Astrocyte of the hippocampus (primary cell): Measurements from ENCODE around the gene DDRGK1.
"Not testable (repeated sequence)": the region's sequence is repeated elsewhere in the genome, so short reads cannot be mapped to it uniquely, and the experiment has no call there.

Experiments used
- DNase-seq: peaks from one replicate; pipeline ENCODE4 v3.0.0; 2011; ENCODE audit warnings: low read depth, low spot score

Gene DDRGK1

DNA sequence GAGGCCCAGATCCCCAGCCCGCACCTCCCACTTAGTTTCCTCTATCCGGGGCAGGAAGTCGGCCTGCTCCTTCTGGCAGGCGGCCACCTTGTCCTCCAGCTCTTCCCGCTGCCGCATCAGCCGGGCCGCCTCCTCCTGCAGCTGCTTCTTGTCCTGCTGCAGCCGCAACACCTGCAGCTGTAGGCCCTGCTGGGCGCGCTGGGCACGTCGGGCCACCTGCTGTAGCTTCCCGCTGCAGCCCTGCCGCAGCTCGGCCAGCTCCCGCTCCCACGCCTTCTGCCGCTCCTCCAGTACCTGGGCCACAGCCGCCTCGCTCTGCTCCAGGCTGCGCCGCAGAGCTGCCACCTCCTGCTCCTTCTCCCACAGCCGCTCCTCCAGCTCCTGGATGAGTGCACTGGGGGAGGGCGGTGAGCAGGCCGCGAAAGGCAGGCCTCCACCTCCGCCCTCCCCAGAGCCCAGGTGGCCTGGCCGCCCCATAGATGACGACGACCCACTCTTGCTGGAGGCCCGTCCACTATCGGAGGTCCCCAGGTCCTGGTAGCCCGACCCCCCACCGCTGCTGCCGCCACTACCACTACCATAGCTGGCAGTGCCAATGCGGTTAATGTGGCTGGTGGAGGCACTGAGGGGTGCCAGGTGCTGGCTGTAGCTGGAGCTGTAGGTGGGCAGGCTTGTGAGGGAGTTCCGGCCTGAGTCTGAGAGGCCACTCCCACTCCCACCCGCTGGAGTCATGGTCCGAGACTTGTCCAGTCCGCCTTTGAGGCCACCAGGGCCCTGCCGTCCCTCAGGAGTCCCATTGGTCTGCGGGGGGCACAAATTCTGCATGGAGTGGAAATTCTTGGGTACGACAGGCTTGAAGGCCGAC, 38.8 kb downstream of the DDRGK1 start:
- no peak for DNase-seq

DNA sequence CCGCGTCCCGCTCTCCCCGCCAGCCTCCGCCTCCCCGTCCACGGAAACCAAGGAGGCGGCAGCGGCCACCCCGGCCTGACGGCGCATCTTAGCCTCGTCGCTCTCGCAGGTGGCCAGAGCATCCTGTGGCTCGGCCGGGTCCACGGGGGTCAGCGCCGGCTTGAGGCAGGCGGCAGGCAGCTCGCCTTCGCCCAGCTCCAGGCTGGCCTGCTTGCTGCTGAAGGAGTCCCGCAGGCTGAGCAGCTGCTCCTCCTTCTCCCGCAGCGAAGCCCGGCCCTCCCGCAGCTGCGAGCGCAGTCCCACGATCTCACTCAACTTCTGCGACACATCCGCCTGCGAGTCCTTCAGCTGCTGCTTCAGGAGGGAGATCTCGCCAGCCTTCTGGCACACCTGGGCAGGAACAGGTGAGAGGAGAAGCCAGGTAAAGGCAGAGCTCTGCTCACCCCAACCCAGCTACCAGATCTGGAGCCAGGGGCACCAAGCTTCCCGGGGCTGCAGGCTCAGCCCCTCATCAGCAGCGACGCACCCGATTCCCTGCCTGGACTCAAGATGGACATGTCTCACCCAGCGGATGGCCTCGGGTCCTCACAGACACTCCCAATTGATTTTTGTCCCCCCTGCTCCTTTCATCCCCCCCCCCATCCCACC, 39.6 kb downstream of the DDRGK1 start:
- no peak for DNase-seq

GRCh38 chr20:3164043-3164762, 40.3 kb downstream of the DDRGK1 start:
- DNase-seq = no peak

- no peak for DNase-seq
These were observed 41.1 kb downstream of the DDRGK1 start for GRCh38 chr20:3163099-3164042.

DNA sequence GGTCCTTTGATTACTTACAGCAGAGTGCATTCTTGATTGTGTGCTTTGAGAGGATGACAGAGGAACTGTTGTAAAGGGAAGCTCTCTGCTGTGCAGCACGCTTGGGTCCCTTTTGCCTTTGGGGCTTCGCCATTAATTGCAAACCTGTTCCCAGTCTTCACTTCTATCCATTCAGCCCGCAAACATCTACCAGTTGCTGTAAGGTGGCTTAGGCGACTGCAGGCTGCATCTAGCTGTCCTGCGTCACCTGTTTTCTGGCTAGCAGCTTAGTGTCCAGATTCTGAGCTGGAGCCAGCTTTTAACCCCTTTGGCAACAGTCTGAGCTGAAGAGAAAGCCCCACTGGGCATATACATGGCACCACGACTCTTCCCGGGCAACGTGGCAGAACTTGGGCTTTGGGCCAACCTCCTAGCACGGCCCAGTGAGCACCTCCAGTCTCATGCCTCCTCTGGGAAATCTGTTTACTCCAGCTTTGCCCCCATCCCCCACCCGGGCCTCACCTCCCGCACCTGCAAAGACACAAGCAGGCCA, 42.3 kb downstream of the DDRGK1 start:
- DNase-seq = no peak

- DNase-seq = no peak
These were observed 43.0 kb downstream of the DDRGK1 start for GRCh38 chr20:3161316-3162079.

- DNase-seq = no peak
These were observed 44.1 kb downstream of the DDRGK1 start for GRCh38 chr20:3160418-3160817.

DNA sequence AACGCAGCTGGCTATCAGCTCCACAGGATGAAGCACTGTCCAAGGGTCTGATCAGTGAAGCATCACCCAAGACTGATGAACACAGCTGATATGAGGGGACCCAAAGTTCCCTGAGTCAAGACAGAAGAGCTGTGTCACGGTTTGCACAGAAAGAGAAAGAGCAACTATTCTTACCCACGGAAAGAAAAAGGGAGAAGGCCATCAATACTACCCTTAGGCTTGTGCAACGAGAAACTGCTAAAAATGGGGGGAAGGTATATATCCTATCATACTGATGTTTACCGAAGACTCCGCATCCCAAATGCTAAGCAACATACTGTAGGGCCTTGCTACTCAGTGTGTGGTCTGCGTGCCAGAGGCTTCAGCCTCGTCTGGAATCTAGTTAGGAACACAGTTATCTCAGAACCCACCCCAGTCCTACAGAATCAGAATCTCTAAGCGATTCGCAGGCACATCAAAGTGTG, 45.5 kb downstream of the DDRGK1 start:
- DNase-seq = no peak

DNA sequence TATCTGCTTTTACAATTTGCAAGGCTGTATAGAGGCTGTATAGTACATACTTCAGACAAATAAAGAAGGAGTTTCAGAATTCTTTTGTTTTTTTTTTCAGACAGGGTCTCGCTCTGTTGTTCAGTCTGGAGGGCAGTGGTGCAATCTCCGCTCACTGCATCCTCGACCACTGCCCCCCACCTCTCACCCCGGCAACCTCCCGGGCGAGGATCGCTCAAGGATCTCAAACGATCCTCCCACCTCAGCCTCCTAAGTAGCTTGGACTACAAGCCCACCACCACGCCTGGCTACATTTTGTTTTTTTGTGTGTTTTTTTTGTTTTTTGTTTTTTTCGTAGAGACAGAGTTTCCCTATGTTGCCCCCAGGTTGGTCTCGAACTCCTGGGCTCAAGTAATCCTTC, 46.7 kb downstream of the DDRGK1 start:
- DNase-seq = no peak

GRCh38 chr20:3156811-3157619, 47.5 kb downstream of the DDRGK1 start:
- DNase-seq = no peak

GRCh38 chr20:3152057-3152644, 52.3 kb downstream of the DDRGK1 start:
- not testable (repeated sequence) for DNase-seq

- no peak for DNase-seq
These were observed 53.6 kb downstream of the DDRGK1 start for GRCh38 chr20:3150908-3151307.

DNA sequence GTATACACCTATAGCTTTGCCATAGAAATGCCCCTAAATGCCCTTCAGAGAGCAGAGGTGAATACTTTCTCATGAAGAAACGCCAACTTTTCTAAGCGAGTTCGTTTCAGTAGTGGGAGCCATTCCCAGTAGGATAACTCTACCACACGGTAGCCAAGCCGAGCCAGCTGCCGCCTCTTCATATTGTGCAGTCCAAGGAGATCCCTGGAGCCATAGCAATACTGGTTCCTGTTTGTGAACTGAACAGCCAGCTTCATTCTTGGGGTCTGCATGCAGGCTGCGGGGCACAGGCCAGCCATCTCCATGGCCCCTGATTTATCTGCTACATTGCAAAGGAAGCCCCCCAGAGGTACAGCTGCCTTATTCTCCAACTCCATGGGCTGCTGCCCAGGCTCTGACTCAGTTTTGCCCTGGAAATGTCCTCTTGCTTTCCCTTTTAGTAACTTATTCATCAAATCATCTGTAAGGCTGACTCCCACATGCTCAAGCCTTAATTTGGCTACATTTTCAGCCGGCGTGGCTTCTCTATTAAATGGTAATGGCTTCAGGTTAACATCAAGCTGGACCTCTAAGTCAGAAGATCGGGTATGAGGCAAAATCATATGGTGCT, 57.6 kb downstream of the DDRGK1 start:
- no peak for DNase-seq

GRCh38 chr20:3141757-3142156, 62.7 kb downstream of the DDRGK1 start:
- DNase-seq = no peak
